ENCODE results near the gene NCMAP. TPM values are rescaled to one million over a fixed set of nuclear protein-coding genes. Genes with fewer than 3 reads are reported as not detected.

Gene NCMAP
- total RNA-seq, 2 donors from 2014 or later: 0.14 TPM; not detected in 1

GRCh38 chr1:24586119-24586518, 30.2 kb downstream of the NCMAP start:
- no peak overlapping the region for H3K27ac ChIP-seq
- H3K9me3 ChIP-seq: no peaks in the 10 kb centered on the region
- H3K4me1 ChIP-seq (ENCODE audit: control insufficient read depth in 1 of 2, low read depth in 2 of 2): no peaks in the 10 kb centered on the region
- no peak overlapping the region for H3K4me3 ChIP-seq
- no peak for DNase-seq (ENCODE audit: low spot score)
- no peak for TF ChIP-seq CTCF (IDR thresholded peaks at IDR 0.05)
- ATAC-seq (ENCODE audit: insufficient number of reproducible peaks, low FRiP score, low read depth): no peak
- no peaks in the 10 kb centered on the region for H3K36me3 ChIP-seq
- no peaks in the 10 kb centered on the region for H3K27me3 ChIP-seq (replicated peaks; ENCODE audit: insufficient read depth)

- Histone ChIP-seq H3K4me1 (ENCODE audit: control insufficient read depth in 1 of 2, low read depth in 2 of 2) (no peaks in the 10 kb centered on the region), H3K4me3 (no peak overlapping the region), H3K36me3 (no peaks in the 10 kb centered on the region), H3K27me3 (replicated peaks; ENCODE audit: insufficient read depth) (no peaks in the 10 kb centered on the region), H3K27ac (no peak overlapping the region), H3K9me3 (no peaks in the 10 kb centered on the region)
- DNase-seq (ENCODE audit: low spot score) (no peak), ATAC-seq (ENCODE audit: insufficient number of reproducible peaks, low FRiP score, low read depth) (no peak)
- TF ChIP-seq CTCF (IDR thresholded peaks at IDR 0.05): peak; percentile 47
Measured at GRCh38 chr1:24586970-24587820, 31.3 kb downstream of the NCMAP start.

GRCh38 chr1:24588573-24588972, 32.7 kb downstream of the NCMAP start:
- no peak for ATAC-seq (ENCODE audit: insufficient number of reproducible peaks, low FRiP score, low read depth)

GRCh38 chr1:24589200-24589599, 33.3 kb downstream of the NCMAP start:
- H3K27me3 ChIP-seq (replicated peaks; ENCODE audit: insufficient read depth): no peaks in the 10 kb centered on the region
- H3K4me1 ChIP-seq (ENCODE audit: control insufficient read depth in 1 of 2, low read depth in 2 of 2): no peaks in the 10 kb centered on the region

More at GRCh38 chr1:24588573-24588972, 32.7 kb downstream of the NCMAP start:
- DNase-seq (ENCODE audit: low spot score): no peak
- Histone ChIP-seq H3K4me1 (ENCODE audit: control insufficient read depth in 1 of 2, low read depth in 2 of 2) (no peaks in the 10 kb centered on the region), H3K4me3 (no peak overlapping the region), H3K27me3 (replicated peaks; ENCODE audit: insufficient read depth) (no peaks in the 10 kb centered on the region), H3K36me3 (no peaks in the 10 kb centered on the region), H3K27ac (no peak overlapping the region), H3K9me3 (no peaks in the 10 kb centered on the region)
- no peak for TF ChIP-seq CTCF (IDR thresholded peaks at IDR 0.05)

More at GRCh38 chr1:24589200-24589599, 33.3 kb downstream of the NCMAP start:
- DNase-seq (ENCODE audit: low spot score) (no peak), ATAC-seq (ENCODE audit: insufficient number of reproducible peaks, low FRiP score, low read depth) (no peak)
- Histone ChIP-seq H3K36me3 (no peaks in the 10 kb centered on the region), H3K4me3 (no peak overlapping the region), H3K27ac (no peak overlapping the region), H3K9me3 (no peaks in the 10 kb centered on the region)
- TF ChIP-seq CTCF (IDR thresholded peaks at IDR 0.05): no peak

Data from thoracic aorta (tissue), 2 donors.